Left ventricle myocardium superior (tissue), 1 donor: Measurements from ENCODE around the gene ZNF33A. TPM values are rescaled to one million over a fixed set of nuclear protein-coding genes. Genes with fewer than 3 reads are reported as not detected.
"Not testable (repeated sequence)": the region's sequence is repeated elsewhere in the genome, so short reads cannot be mapped to it uniquely, and the experiment has no call there.

Source experiments
- ATAC-seq: fragments of 200-7000 bp; cut with Tn5 transposase; one replicate; pipeline ENCODE4 v1.9.1; 2020; ENCODE audit warnings: mild to moderate bottlenecking, moderate library complexity
- DNase-seq: peaks from one replicate; pipeline ENCODE4 v3.0.0-alpha.2; 2020
- intact Hi-C: fragments of 100-400 bp; cut with micrococcal nuclease; formaldehyde crosslinking; loops from one replicate; pipeline ENCODE4 v1.11.0; 2022
- total RNA-seq: library from RNA; stranded (reverse); fragmentation: NEBNext Ultra II Directional; extraction: Animal tissue kit (Norgen Biotek cat#: 25700); gene quantifications from one replicate; pipeline ENCODE4 v1.2.1, GENCODE V29; 2021
- donor health status: DM: no; HTN: yes; CAD: no; lungs with severe emphysema.

ZNF33A gene
- total RNA-seq, 1 donor from 2014 or later, result 23.6 TPM

- intact Hi-C loops, result no loop called here
- ATAC-seq, result no peak
Measured at GRCh38 chr10:38038107-38038931, 27.8 kb downstream of the ZNF33A start.

GRCh38 chr10:38038932-38039245 is 28.4 kb downstream of the ZNF33A start:
- intact Hi-C loops, result no loop called here
- DNase-seq, result no peak
- no peak for ATAC-seq

More at GRCh38 chr10:38038107-38038931, 27.8 kb downstream of the ZNF33A start:
- DNase-seq, result no peak

GRCh38 chr10:38043516-38043915 is 33.0 kb downstream of the ZNF33A start:
- no peak for DNase-seq
- intact Hi-C loops, result no loop called here
- no peak for ATAC-seq

GRCh38 chr10:38045129-38045528 is 34.7 kb downstream of the ZNF33A start:
- intact Hi-C loops, result no loop called here
- no peak for ATAC-seq
- DNase-seq, result no peak

GRCh38 chr10:38047666-38048065 is 37.2 kb downstream of the ZNF33A start:
- intact Hi-C loops, result no loop called here
- no peak for DNase-seq
- no peak for ATAC-seq

DNA sequence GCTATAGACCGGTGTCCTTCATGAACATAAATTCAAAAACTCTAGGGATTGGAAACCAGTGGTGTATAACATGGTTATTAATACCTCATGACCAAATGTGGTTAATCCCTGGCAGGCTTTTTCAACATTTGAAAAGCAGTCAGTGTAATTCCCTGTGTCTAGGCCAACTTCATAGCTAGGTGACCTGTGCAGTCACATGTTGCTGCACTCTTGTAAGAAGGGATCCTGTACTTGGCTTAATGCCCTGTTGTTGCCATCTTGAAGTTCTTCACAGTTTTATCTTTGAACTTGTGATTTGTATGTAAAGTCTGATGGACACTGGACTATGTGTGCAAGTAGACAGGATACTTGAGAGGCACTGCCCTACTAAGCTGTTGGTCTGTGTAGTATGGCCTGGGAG is 39.7 kb downstream of the ZNF33A start:
- DNase-seq (no peak), ATAC-seq (no peak)
- intact Hi-C loops, result no loop called here

DNA sequence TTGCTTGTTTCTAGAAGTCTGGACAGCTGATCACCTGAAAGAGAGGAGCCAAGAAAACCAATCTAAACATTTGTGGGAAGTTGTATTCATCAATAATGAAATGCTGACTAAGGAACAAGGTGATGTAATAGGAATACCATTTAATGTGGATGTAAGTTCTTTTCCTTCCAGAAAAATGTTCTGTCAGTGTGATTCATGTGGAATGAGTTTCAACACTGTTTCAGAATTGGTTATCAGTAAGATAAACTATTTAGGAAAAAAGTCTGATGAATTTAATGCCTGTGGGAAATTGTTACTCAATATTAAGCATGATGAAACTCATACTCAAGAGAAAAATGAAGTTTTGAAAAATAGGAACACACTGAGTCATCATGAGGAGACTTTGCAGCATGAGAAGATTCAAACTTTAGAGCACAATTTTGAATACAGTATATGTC is 43.9 kb downstream of the ZNF33A start:
- ATAC-seq (peak; percentile 23), DNase-seq (no peak)
- intact Hi-C loops, result no loop called here

DNA sequence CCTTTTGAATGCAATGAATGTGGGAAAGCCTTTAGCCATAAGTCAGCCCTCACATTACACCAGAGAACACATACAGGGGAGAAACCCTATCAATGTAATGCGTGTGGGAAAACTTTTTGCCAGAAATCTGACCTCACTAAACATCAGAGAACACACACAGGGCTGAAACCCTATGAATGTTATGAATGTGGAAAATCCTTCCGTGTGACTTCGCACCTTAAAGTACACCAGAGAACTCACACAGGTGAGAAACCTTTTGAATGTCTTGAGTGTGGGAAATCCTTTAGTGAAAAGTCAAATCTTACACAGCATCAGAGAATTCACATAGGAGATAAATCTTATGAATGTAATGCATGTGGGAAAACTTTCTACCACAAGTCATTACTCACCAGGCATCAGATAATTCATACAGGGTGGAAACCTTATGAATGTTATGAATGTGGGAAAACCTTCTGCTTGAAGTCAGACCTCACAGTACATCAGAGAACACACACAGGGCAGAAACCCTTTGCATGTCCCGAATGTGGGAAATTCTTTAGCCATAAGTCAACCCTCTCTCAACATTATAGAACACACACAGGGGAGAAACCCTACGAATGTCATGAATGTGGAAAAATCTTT is 44.9 kb downstream of the ZNF33A start:
- intact Hi-C loops, DNase-seq, ATAC-seq: not testable (repeated sequence)

GRCh38 chr10:38069663-38070062 is 59.2 kb downstream of the ZNF33A start:
- intact Hi-C loops, result not testable (repeated sequence)

DNA sequence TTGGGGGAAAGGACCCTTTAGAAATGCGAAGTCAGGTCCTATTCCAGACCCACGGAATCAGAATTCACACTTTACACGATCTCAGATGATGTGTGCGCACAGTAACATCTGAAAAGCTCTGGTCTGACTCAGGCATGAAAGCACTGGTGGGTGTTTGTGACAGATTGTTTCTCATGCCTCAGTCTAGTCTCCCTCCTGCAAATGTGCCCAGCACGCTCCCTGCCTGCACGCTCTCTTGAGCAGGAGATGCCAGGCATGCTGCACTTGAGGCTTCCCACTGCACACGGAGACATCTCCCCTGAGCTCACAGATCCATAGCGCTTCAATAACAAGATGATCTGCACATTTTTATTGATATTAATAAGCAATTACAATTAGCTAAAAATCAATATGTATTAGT is 60.0 kb downstream of the ZNF33A start:
- ATAC-seq (no peak), DNase-seq (no peak)
- intact Hi-C loops, result no loop called here

More at GRCh38 chr10:38069663-38070062, 59.2 kb downstream of the ZNF33A start:
- not testable (repeated sequence) for DNase-seq, ATAC-seq

- intact Hi-C loops, result no loop called here
- DNase-seq (no peak), ATAC-seq (no peak)
Measured at GRCh38 chr10:38072552-38072951, 62.1 kb downstream of the ZNF33A start.

DNA sequence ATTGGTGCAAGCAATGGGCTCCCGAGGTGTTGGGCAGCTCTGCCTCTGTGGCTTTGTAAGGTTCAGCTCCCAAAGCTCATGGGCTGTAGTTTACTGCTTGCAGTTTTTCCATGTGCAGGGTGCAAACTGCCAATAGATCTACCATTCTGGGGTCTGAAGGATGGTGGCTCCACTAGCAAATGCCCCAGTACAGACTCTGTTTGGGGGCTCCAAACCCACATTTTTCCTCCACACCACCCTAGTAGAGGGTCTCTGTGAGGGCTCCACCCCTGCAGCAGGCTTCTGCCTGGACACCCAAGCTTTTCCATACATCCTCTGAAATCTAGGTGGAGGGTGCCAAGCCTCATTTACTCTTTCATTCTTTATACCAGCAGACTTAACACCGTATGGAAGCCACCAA is 66.2 kb downstream of the ZNF33A start:
- ATAC-seq (no peak), DNase-seq (no peak)
- intact Hi-C loops, result no loop called here

- DNase-seq, intact Hi-C loops, ATAC-seq: not testable (repeated sequence)
Measured at GRCh38 chr10:38093318-38093717, 82.8 kb downstream of the ZNF33A start.

DNA sequence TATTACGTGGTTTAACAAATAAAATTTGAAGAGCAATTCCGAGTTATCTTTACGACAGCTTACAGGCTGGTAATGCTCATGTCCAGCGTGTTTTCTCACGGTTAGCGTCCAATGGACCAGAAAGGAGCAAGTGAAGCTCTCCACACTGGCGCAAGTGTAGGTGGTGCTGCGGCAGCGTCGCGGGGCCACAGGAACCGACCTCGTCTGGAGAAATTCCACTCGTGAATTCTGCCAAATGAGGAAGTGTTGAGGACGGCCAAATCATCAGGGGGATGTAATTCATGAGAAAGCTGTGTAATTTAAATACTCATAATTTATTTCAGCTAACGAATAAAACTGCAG is 83.3 kb downstream of the ZNF33A start:
- ATAC-seq (peak; percentile 54), DNase-seq (no peak)
- intact Hi-C loops, result no loop called here

DNA sequence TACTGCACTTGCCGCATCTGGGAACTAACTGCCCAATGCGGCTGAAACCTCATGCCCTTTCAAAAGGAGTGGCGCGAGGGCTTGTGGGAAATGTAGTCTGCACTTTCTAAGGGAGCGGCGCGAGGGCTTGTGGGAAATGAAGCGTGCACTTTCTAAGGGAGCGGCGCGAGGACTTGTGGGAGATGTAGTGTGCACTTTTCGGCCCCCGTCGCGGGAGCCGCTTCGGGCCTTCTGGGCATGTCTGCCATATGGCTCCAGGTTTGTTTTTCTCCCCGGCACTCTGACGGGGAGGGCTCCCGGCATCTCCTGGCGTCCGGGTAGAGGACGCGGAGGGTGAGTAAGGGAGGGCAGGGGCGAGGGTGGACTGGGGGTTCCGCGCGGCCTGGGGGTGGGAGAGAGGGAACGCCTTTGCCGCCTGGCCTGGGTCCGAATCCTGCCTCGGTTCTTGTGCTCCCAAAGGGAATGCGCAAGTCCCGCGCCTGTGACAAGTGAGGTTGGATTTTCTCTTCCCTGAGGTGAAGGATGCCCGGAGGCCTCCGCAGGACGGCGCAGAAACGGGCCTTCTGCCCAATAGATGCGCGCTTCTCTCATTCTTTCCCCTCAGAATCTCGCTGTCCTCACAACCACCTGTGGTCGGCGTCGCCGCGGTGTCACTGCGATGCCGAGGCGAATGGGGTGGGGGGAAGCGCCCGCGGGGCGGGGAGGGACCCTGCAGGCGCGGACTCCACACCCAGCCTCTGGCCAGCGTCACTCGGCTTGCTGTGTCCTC is 83.9 kb downstream of the ZNF33A start, which contains the start of gene ZNF37A:
Gene ZNF37A (plus strand): TSS at position 180 of the 769 bp plus-strand sequence. CDS start 2,281 bp downstream, outside the sequence.
- ATAC-seq (peak; percentile 100), DNase-seq (peak; percentile 94)
- intact Hi-C loops, result no loop called here

GRCh38 chr10:38094927-38095574 is 84.6 kb downstream of the ZNF33A start:
- ATAC-seq (no peak), DNase-seq (no peak)
- intact Hi-C loops, result no loop called here

- intact Hi-C loops, result no loop called here
- ATAC-seq (no peak), DNase-seq (no peak)
Measured at GRCh38 chr10:38102880-38103279, 92.4 kb downstream of the ZNF33A start.

DNA sequence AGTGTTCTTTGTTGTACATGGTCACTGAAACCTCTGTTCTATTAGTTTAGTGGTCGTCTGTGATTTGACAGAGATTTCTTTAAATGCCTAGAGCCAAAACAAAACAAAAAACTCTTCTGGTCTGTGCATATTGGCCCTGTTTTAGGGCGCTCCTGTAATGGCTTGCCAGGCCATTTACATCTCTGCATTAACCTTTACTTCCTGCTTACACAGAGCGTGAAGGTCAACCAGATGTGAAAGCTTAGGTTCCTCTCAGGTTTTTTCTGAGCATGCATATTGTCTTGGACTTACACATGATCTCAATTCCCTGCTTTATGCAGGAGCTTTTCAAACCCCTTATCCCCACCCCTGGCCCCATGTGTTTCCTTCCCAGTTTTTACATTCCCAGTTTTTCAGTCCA is 93.3 kb downstream of the ZNF33A start:
- no peak for DNase-seq
- intact Hi-C loops, result no loop called here
- no peak for ATAC-seq

- DNase-seq (no peak), ATAC-seq (peak; percentile 45)
- intact Hi-C loops, result no loop called here
Measured at GRCh38 chr10:38112159-38112558, 101.7 kb downstream of the ZNF33A start.
